Suprapubic skin (tissue), 4 donors: ENCODE measurements around the gene COL26A1. TPM values are rescaled to one million over a fixed set of nuclear protein-coding genes. Genes with fewer than 3 reads are reported as not detected.

Source experiments
- DNase-seq, 2 donors: peaks; one replicate each; pipeline ENCODE4 v3.0.0-alpha.2; 2019; ENCODE audit warnings: low spot score in 2 of 2
- H3K27ac ChIP-seq: fragments of 200-600 bp; sonication (generic); one replicate; pipeline ENCODE4 v1.5.1; 2019
- H3K27me3 ChIP-seq: fragments of 200-600 bp; sonication (generic); one replicate; pipeline ENCODE4 v1.5.1; 2019
- H3K36me3 ChIP-seq: fragments of 200-600 bp; sonication (generic); one replicate; pipeline ENCODE4 v1.5.1; 2019
- H3K4me1 ChIP-seq: fragments of 200-600 bp; sonication (generic); one replicate; pipeline ENCODE4 v1.5.1; 2019
- H3K4me3 ChIP-seq: fragments of 200-600 bp; sonication (generic); one replicate; pipeline ENCODE4 v1.5.1; 2019; ENCODE audit warnings: mild to moderate bottlenecking
- H3K9me3 ChIP-seq: fragments of 200-600 bp; sonication (generic); one replicate; pipeline ENCODE4 v1.5.1; 2019
- EP300 ChIP-seq: sonication (generic); formaldehyde crosslinking; IDR thresholded peaks from one replicate; pipeline ENCODE4 v1.6.1; 2017; ENCODE audit warnings: antibody characterized with exemption
- POLR2A ChIP-seq, 2 donors: fragments of 450-650 bp; IDR thresholded peaks; one replicate each; pipeline ENCODE4 v1.6.1; 2017; ENCODE audit warnings: antibody characterized with exemption in 2 of 2, mild to moderate bottlenecking in 2 of 2, moderate library complexity in 2 of 2
- POLR2AphosphoS5 ChIP-seq, 3 donors: sonication (generic); formaldehyde crosslinking; IDR thresholded peaks; one replicate each; pipeline ENCODE4 v1.6.1; 2017; ENCODE audit warnings: antibody characterized with exemption in 3 of 3
- WGBS: methylation state at CpG from one replicate; pipeline ENCODE4 v1.1.5; 2018; 5-methylcytosine and 5-hydroxymethylcytosine counted together
- total RNA-seq, 4 donors: library from RNA; depleted of rRNA; stranded (reverse); fragments of >200 nt; gene quantifications; one replicate each; pipeline ENCODE4 v1.1.0, GENCODE V29; 2016
- TF ChIP-seq, protein P1 (sequence below), 2 donors: fragments of 200-600 bp in 1 of 2; fragments of 450-650 bp in 1 of 2; sonication (generic) in 1 of 2; IDR thresholded peaks; one replicate each; pipeline ENCODE4 v1.5.1; 2016 to 2019; ENCODE audit warnings: antibody characterized with exemption in 2 of 2, mild to moderate bottlenecking in 1 of 2, moderate library complexity in 1 of 2

The COL26A1 gene
- total RNA-seq, 4 donors from 2014 or later: 1.1 TPM; not detected in 3

DNA sequence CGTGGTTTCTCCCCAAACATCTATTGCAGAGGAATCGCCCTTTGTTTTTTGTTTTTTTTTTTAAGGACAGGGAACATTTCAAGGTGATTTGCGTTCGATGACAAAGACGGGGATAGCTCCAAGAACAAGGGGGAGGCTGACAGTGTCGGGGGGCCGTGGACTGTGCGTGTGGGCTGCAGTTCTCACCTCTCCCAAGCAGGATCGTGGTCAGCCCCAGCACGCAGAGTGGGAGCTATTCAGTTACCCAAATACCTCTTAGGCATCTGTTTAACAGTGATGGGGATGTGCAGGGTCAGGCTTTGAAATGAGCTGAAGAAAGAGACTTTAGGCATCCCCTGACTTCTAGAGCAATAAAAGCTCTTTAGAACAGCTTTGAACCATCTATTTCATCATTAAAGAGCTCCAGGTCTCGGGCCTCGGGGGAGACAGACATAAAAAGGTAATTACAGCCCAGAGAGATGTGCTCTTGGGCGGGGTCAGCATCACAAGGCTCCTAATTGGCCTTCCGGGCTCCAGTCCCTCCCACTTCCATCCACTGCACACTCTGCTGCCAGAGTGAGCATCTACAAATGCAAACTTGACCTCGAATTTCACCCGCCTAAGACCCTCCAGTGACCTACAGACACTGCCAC lies 169.2 kb downstream of the COL26A1 start:
- H3K4me3 ChIP-seq: no peak overlapping the region
- peaks cover 8% of the 10 kb centered on the region for H3K27me3 ChIP-seq
- 76% methylated on average over 16 of the region's 16 CpGs for WGBS
- no peaks in the 10 kb centered on the region for H3K36me3 ChIP-seq
- TF ChIP-seq POLR2AphosphoS5 (IDR thresholded peaks at IDR 0.05): no peak
- no peaks in the 10 kb centered on the region for H3K9me3 ChIP-seq
- H3K4me1 ChIP-seq: peaks cover 4% of the 10 kb centered on the region
- DNase-seq: no peak
- H3K27ac ChIP-seq: no peak overlapping the region

DNA sequence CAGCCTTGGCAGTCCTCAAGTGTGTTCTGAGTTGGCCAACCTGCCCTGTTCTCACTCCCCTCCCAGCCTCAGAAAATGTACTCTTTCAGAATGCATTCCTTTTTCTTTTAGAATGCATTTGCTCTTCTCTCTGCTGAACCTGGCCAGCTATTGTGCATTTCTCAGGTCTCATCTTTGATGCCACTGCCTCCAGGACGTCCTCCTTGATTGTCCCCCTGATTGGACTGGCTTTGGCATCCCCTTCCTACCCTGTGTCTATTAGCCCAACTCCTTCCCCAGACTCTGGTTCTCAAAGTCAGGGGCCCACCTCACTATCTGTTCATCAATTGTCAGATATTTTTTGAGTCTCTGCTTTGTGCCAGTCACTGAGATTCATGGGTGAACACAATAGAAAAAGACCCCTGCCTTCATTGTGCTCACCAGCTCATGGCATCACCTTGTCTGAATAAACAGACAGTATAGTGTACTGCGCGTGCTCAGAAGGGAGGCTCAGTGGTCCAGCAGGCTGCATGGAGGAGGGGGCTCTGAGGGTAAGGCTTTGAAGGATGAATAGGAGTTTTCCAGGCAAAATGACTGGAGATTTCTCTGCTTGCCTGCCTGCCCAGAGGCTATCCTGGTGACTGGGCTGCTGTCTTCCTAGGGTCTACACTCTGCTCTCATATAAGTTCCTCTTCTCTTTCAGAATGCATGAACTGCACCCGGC lies 169.9 kb downstream of the COL26A1 start:
- TF ChIP-seq EP300 (no peak), POLR2A (IDR thresholded peaks at IDR 0.05) (no peak), POLR2AphosphoS5 (IDR thresholded peaks at IDR 0.05) (no peak)
- TF ChIP-seq, protein P1, sequence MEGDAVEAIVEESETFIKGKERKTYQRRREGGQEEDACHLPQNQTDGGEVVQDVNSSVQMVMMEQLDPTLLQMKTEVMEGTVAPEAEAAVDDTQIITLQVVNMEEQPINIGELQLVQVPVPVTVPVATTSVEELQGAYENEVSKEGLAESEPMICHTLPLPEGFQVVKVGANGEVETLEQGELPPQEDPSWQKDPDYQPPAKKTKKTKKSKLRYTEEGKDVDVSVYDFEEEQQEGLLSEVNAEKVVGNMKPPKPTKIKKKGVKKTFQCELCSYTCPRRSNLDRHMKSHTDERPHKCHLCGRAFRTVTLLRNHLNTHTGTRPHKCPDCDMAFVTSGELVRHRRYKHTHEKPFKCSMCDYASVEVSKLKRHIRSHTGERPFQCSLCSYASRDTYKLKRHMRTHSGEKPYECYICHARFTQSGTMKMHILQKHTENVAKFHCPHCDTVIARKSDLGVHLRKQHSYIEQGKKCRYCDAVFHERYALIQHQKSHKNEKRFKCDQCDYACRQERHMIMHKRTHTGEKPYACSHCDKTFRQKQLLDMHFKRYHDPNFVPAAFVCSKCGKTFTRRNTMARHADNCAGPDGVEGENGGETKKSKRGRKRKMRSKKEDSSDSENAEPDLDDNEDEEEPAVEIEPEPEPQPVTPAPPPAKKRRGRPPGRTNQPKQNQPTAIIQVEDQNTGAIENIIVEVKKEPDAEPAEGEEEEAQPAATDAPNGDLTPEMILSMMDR (IDR thresholded peaks at IDR 0.05): no peak
- no peak for DNase-seq

DNA sequence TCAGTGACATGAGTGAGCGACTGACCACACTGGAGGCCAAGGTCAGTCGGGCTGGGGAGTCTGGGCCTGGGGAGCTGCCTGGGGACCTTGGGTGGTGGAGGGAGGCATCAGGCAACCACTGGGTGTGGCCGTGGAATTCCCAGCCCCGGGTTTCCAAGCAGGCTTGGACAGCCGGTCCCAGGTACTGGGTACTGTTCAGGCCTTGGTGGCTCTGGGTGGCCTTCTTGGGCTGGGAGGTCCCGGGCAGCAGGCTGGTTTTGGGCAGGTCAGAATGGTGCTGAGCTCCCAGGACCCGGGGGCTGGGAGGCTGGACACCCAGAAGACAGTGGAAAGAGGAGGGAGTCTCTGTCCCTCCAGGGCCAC lies 170.4 kb downstream of the COL26A1 start:
- TF ChIP-seq POLR2AphosphoS5 (IDR thresholded peaks at IDR 0.05) (no peak), EP300 (no peak), POLR2A (IDR thresholded peaks at IDR 0.05) (no peak)
- TF ChIP-seq, protein P1 (IDR thresholded peaks at IDR 0.05): no peak
- no peak overlapping the region for H3K27ac ChIP-seq
- WGBS: 88% methylated on average over 3 of the region's 7 CpGs

More for the DNA sequence above, 169.9 kb downstream of the COL26A1 start:
- WGBS: 88% methylated on average over 3 of the region's 4 CpGs
- H3K4me3 ChIP-seq: no peak overlapping the region
- no peak overlapping the region for H3K27ac ChIP-seq
- H3K9me3 ChIP-seq: no peaks in the 10 kb centered on the region
- peaks cover 8% of the 10 kb centered on the region for H3K27me3 ChIP-seq
- H3K4me1 ChIP-seq: peaks cover 4% of the 10 kb centered on the region
- H3K36me3 ChIP-seq: no peaks in the 10 kb centered on the region

DNA sequence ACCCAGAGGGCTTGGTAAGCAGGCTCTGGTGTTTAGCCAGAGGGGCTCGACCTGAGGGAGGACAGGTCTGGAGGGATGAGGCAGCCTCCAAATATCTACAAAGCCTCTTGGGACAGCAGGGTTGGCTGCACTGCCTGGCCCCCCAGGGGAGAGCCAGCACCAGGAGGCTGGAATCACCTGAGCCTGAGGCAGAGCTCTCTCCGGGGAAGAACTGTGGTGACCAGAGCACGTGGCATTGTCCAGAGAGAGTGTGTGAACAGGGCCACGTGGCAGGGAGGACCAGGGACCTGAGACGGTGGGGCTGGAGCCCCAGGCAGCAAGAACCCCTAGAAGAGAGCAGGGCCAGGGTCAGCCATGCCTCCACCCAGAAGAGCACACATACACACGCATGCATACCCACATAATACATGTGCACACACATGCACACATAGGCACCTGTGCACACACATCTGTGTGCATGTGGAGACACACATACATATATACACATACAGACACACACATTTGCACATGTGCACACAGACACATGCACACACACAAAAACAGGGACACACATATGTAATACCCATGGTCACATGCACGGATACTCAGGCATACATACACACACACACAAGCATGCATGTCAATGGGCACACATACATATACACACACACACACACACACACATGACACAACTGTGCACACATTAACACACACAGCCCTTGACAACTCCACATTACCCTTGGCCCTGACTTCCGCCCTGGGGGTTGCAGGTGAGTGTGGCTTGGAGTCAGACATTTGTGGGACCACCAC lies 171.5 kb downstream of the COL26A1 start:
- peaks cover 4% of the 10 kb centered on the region for H3K4me1 ChIP-seq

More for the DNA sequence above, 170.4 kb downstream of the COL26A1 start:
- H3K27me3 ChIP-seq: peaks cover 8% of the 10 kb centered on the region
- no peak for DNase-seq
- peaks cover 4% of the 10 kb centered on the region for H3K4me1 ChIP-seq
- H3K4me3 ChIP-seq: no peak overlapping the region
- H3K9me3 ChIP-seq: no peaks in the 10 kb centered on the region
- H3K36me3 ChIP-seq: no peaks in the 10 kb centered on the region

DNA sequence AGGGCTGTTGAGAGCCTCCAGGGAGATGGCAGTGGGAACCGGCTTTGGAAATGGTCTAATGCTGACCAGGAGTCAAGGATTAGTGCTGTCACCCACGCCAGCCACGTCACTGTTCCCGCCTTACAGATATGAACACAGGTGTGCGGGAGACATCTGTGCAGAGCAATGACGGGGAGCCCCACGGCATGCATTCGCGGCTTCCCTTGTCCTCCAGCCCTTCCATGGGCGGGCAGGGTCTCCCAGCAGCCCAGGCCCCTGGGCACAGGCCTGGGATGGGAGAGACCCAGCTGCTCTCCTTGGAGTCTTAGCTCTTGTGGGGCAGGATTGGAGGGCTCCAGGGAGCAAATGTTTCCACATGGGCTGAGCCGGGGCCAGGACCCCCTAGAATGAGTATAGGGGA lies 172.2 kb downstream of the COL26A1 start:
- Histone ChIP-seq H3K27me3 (peaks cover 8% of the 10 kb centered on the region), H3K4me1 (peaks cover 4% of the 10 kb centered on the region), H3K36me3 (no peaks in the 10 kb centered on the region), H3K9me3 (no peaks in the 10 kb centered on the region), H3K27ac (no peak overlapping the region), H3K4me3 (no peak overlapping the region)
- no peak for DNase-seq
- TF ChIP-seq, protein P1 (IDR thresholded peaks at IDR 0.05): no peak
- no peak for TF ChIP-seq EP300
- no peak for TF ChIP-seq POLR2A (IDR thresholded peaks at IDR 0.05)
- TF ChIP-seq POLR2AphosphoS5 (IDR thresholded peaks at IDR 0.05): no peak
- WGBS: 88% methylated on average over 5 of the region's 11 CpGs

More for the DNA sequence above, 171.5 kb downstream of the COL26A1 start:
- 88% methylated on average over 6 of the region's 8 CpGs for whole genome bisulfite sequencing
- no peak overlapping the region for H3K27ac ChIP-seq
- DNase-seq: no peak
- no peaks in the 10 kb centered on the region for H3K36me3 ChIP-seq
- H3K9me3 ChIP-seq: no peaks in the 10 kb centered on the region
- H3K4me3 ChIP-seq: no peak overlapping the region
- peaks cover 8% of the 10 kb centered on the region for H3K27me3 ChIP-seq
- TF ChIP-seq POLR2AphosphoS5 (IDR thresholded peaks at IDR 0.05): no peak
- TF ChIP-seq, protein P1 (IDR thresholded peaks at IDR 0.05): no peak
